IMR-90 (cell line): Measurements from ENCODE around the gene RNF123. TPM values are rescaled to one million over a fixed set of nuclear protein-coding genes. Genes with fewer than 3 reads are reported as not detected.

Experiments
- ATAC-seq: fragments of 200-7000 bp; cut with Tn5 transposase; 2 replicates; pipeline ENCODE4 v1.9.1; 2020; ENCODE audit warnings: low read depth, mild to moderate bottlenecking, moderate library complexity
- BruUV-seq: library from RNA; stranded (reverse); fragments of 400-500 nt; replicated peaks from 2 replicates; lab custom pipeline; 2021; lab: Mats Ljungman, UMichigan
- CTCF ChIA-PET: fragments of 300-600 bp; formaldehyde crosslinking; extraction: SDS; loops from one replicate; lab custom pipeline; 2021; ENCODE audit warnings: antibody characterized with exemption; lab: Yijun Ruan, JAX
- POLR2A ChIA-PET: fragments of 300-600 bp; sonication (Branson Sonifier 250); formaldehyde crosslinking; loops from one replicate; lab custom pipeline; 2022; ENCODE audit warnings: antibody characterized with exemption; ENCODE audit not compliant: unreplicated experiment; lab: Charles Lee
- DNase-seq: peaks from one replicate; pipeline ENCODE4 v3.0.0; 2013
- H2AFZ ChIP-seq: replicated peaks from 2 replicates; pipeline ENCODE3; 2013; ENCODE audit warnings: low read length, mild to moderate bottlenecking; ENCODE audit not compliant: poor library complexity
- H2AK5ac ChIP-seq: 2 replicates; pipeline ENCODE4 v1.6.1; 2013; ENCODE audit warnings: low read depth, low read length, inconsistent platforms
- H2AK9ac ChIP-seq: replicated peaks from 2 replicates; pipeline ENCODE3; 2013; ENCODE audit warnings: mild to moderate bottlenecking, low read depth, low read length, moderate library complexity; ENCODE audit not compliant: poor library complexity
- H2BK120ac ChIP-seq: 2 replicates; pipeline ENCODE4 v1.6.1; 2013; ENCODE audit warnings: low read depth, low read length, inconsistent platforms
- H2BK15ac ChIP-seq: 3 replicates; pipeline ENCODE4 v1.6.1; 2013; ENCODE audit warnings: low read depth, low read length, inconsistent platforms
- H2BK20ac ChIP-seq: 2 replicates; pipeline ENCODE4 v1.6.1; 2013; ENCODE audit warnings: low read depth, mild to moderate bottlenecking, inconsistent platforms, low read length, moderate library complexity
- H2BK5ac ChIP-seq: 2 replicates; pipeline ENCODE4 v1.6.1; 2013; ENCODE audit warnings: mild to moderate bottlenecking, low read depth, low read length, inconsistent platforms; ENCODE audit not compliant: poor library complexity, severe bottlenecking
- H3K14ac ChIP-seq: replicated peaks from 2 replicates; pipeline ENCODE4 v1.6.1; 2013; ENCODE audit warnings: low read depth, low read length, inconsistent platforms
- H3K18ac ChIP-seq: 2 replicates; pipeline ENCODE4 v1.6.1; 2013; ENCODE audit warnings: low read depth, low read length, control low read depth
- H3K23ac ChIP-seq: 2 replicates; pipeline ENCODE4 v1.6.1; 2013; ENCODE audit warnings: low read depth, low read length, inconsistent platforms
- H3K27ac ChIP-seq: 2 replicates; pipeline ENCODE4 v1.5.1; 2013; ENCODE audit warnings: mild to moderate bottlenecking, control low read depth, low read length; ENCODE audit not compliant: insufficient read depth
- H3K27me3 ChIP-seq: 2 replicates; pipeline ENCODE4 v1.6.1; 2013; ENCODE audit warnings: low read length; ENCODE audit not compliant: control insufficient read depth, insufficient read depth
- H3K36me3 ChIP-seq: 2 replicates; pipeline ENCODE4 v1.6.1; 2013; ENCODE audit warnings: low read length, mixed read lengths; ENCODE audit not compliant: control insufficient read depth, insufficient read depth
- H3K4ac ChIP-seq: 2 replicates; pipeline ENCODE4 v1.6.1; 2013; ENCODE audit warnings: low read depth, low read length, inconsistent platforms
- H3K4me1 ChIP-seq: 2 replicates; pipeline ENCODE4 v1.6.1; 2013; ENCODE audit warnings: low read length, mixed read lengths; ENCODE audit not compliant: control insufficient read depth, insufficient read depth
- H3K4me2 ChIP-seq: 2 replicates; pipeline ENCODE4 v1.6.1; 2013; ENCODE audit warnings: low read depth, mild to moderate bottlenecking, control low read depth, low read length, moderate library complexity
- H3K4me3 ChIP-seq: 2 replicates; pipeline ENCODE4 v1.5.1; 2013; ENCODE audit warnings: low read depth, mild to moderate bottlenecking, control low read depth, low read length, moderate library complexity; ENCODE audit not compliant: insufficient read depth
- H3K56ac ChIP-seq: 2 replicates; pipeline ENCODE4 v1.6.1; 2013; ENCODE audit warnings: low read length, inconsistent platforms; ENCODE audit not compliant: insufficient read depth; ENCODE audit errors: extremely low read depth
- H3K79me1 ChIP-seq, 2 experiments: 2 replicates each; pipeline ENCODE4 v1.6.1; 2013; ENCODE audit warnings: low read length in 2 of 2, inconsistent platforms in 1 of 2, low read depth in 1 of 2
- H3K9ac ChIP-seq: 2 replicates; pipeline ENCODE4 v1.6.1; 2013; ENCODE audit warnings: low read depth, low read length, control low read depth
- H3K9me1 ChIP-seq: 2 replicates; pipeline ENCODE4 v1.6.1; 2013; ENCODE audit warnings: low read length, inconsistent platforms; ENCODE audit not compliant: insufficient read depth
- H3K9me3 ChIP-seq: 2 replicates; pipeline ENCODE4 v1.6.1; 2013; ENCODE audit warnings: low read length; ENCODE audit not compliant: control insufficient read depth, insufficient read depth
- H4K20me1 ChIP-seq: 2 replicates; pipeline ENCODE4 v1.6.1; 2013; ENCODE audit warnings: low read length, inconsistent platforms; ENCODE audit not compliant: insufficient read depth
- H4K5ac ChIP-seq: 2 replicates; pipeline ENCODE4 v1.6.1; 2013; ENCODE audit warnings: mild to moderate bottlenecking, low read depth, low read length, control low read depth
- H4K8ac ChIP-seq, 2 experiments: 2 replicates each; pipeline ENCODE4 v1.6.1; 2013; ENCODE audit warnings: low read depth in 2 of 2, low read length in 2 of 2, control low read depth in 1 of 2, inconsistent platforms in 1 of 2
- H4K91ac ChIP-seq: 2 replicates; pipeline ENCODE4 v1.6.1; 2013; ENCODE audit warnings: low read depth, low read length, inconsistent platforms; ENCODE audit not compliant: insufficient read depth
- BHLHE40 ChIP-seq: fragments of 150-350 bp; IDR thresholded peaks from 2 replicates; pipeline ENCODE4 v1.6.1; 2016; ENCODE audit warnings: mild to moderate bottlenecking, low read depth, low read length
- CHD1 ChIP-seq: IDR thresholded peaks from 2 replicates; pipeline ENCODE4 v1.6.1; 2012; ENCODE audit warnings: low read depth, low read length, improper control_type of control experiment
- ELK1 ChIP-seq: fragments of 150-350 bp; IDR thresholded peaks from 2 replicates; pipeline ENCODE4 v1.6.1; 2016; ENCODE audit warnings: low read depth, mild to moderate bottlenecking, low read length, moderate library complexity, borderline replicate concordance
- MAFK ChIP-seq: IDR thresholded peaks from 2 replicates; pipeline ENCODE4 v1.6.1; 2012; ENCODE audit warnings: low read depth, low read length, improper control_type of control experiment
- MXI1 ChIP-seq: IDR thresholded peaks from 2 replicates; pipeline ENCODE4 v1.6.1; 2012; ENCODE audit warnings: low read depth, mild to moderate bottlenecking, low read length, moderate library complexity, borderline replicate concordance
- NFE2L2 ChIP-seq: fragments of 150-350 bp; IDR thresholded peaks from 2 replicates; pipeline ENCODE4 v1.6.1; 2016; ENCODE audit warnings: low read depth, mild to moderate bottlenecking, low read length
- RAD21 ChIP-seq: IDR thresholded peaks from 2 replicates; pipeline ENCODE4 v1.6.1; 2012; ENCODE audit warnings: low read length, improper control_type of control experiment
- SMC3 ChIP-seq: fragments of 150-350 bp; IDR thresholded peaks from 2 replicates; pipeline ENCODE4 v1.6.1; 2016; ENCODE audit warnings: low read depth, mild to moderate bottlenecking, antibody characterized with exemption, low read length, moderate library complexity
- USF2 ChIP-seq: fragments of 150-350 bp; IDR thresholded peaks from 2 replicates; pipeline ENCODE4 v1.6.1; 2017; ENCODE audit warnings: mild to moderate bottlenecking, antibody characterized with exemption, low read length, low read depth
- WGBS, 2 experiments: methylation state at CpG; one replicate each; pipeline versions ENCODE4 v1.1.5 to v1.1.7; 2013; ENCODE audit warnings: missing lambda C conversion rate in 2 of 2; ENCODE audit not compliant: insufficient read length in 1 of 2; ENCODE audit errors: extremely low coverage in 2 of 2; 5-methylcytosine and 5-hydroxymethylcytosine counted together
- dilution Hi-C: fragments of 300-500 bp; cut with HindIII; formaldehyde crosslinking; loops from one replicate; pipeline ENCODE4 v1.14.3; 2018; ENCODE audit warnings: low sequenced_read_pairs; ENCODE audit not compliant: unreplicated experiment
- in situ Hi-C: fragments of 300-500 bp; cut with MboI; formaldehyde crosslinking; loops from 3 replicates; pipeline ENCODE4 v1.14.3; 2019; ENCODE audit warnings: low sequenced_read_pairs, inconsistent platforms, mixed read lengths
- intact Hi-C: fragments of 100-400 bp; cut with micrococcal nuclease; formaldehyde crosslinking; loops from 2 replicates; pipeline ENCODE4 v1.10.0; 2022
- polyA plus RNA-seq, 3 experiments: library from polyadenylated mRNA; depleted of rRNA; stranded (reverse); fragments of >200 nt; gene quantifications; 2 replicates each; pipeline ENCODE4 v1.2.3, GENCODE V29; 2012; ENCODE audit warnings: low replicate concordance in 1 of 3
- total RNA-seq: library from RNA; depleted of rRNA; stranded (reverse); fragments of >200 nt; gene quantifications from 2 replicates; pipeline ENCODE4 v1.2.3, GENCODE V29; 2012

Gene RNF123
- total and polyA plus RNA-seq, 2 of the 4 experiments (the other 2 are of a cell fraction): 13.4 to 37.7 TPM

- no peak overlapping the region for H2BK20ac ChIP-seq
- ATAC-seq (no peak), DNase-seq (no peak)
- H3K9me3 ChIP-seq: no peaks in the 10 kb centered on the region
- H3K4me3 ChIP-seq: no peak overlapping the region
- no peak overlapping the region for H3K14ac ChIP-seq
- no peak overlapping the region for H2BK15ac ChIP-seq
- ChIA-PET POLR2A (no interaction called here), CTCF (no interaction called here)
- intact Hi-C loops (no loop called here), dilution Hi-C loops (no loop called here), in situ Hi-C loops (no loop called here)
- TF ChIP-seq MXI1 (no peak), RAD21 (no peak), NFE2L2 (no peak), SMC3 (no peak), CHD1 (no peak), MAFK (no peak), BHLHE40 (no peak), ELK1 (no peak), USF2 (no peak)
- no peak overlapping the region for H4K8ac ChIP-seq
- no peak overlapping the region for H2BK120ac ChIP-seq
- H3K79me1 ChIP-seq: peaks cover 11 to 24% of the 10 kb centered on the region in 2 experiments
- no peak overlapping the region for H4K91ac ChIP-seq
- no peak overlapping the region for H2AK9ac ChIP-seq
- H3K56ac ChIP-seq: no peak overlapping the region
- no peak overlapping the region for H3K23ac ChIP-seq
- H3K27ac ChIP-seq: no peak overlapping the region
- no TSS peak for BruUV-seq
- WGBS, 2 experiments: 93% methylated on average over 8 of the region's 19 CpGs; no CpG with 5 or more reads in 1 of the 2 experiments
- no peak overlapping the region for H2BK5ac ChIP-seq
- peaks cover 45% of the 10 kb centered on the region for H3K36me3 ChIP-seq
- peaks cover 5% of the 10 kb centered on the region; the same call in 1 of the 2 replicates for H3K9me1 ChIP-seq
- H3K4me2 ChIP-seq: no peak overlapping the region
- H4K5ac ChIP-seq: no peak overlapping the region
- H3K4me1 ChIP-seq: peaks cover 11% of the 10 kb centered on the region
- no peak overlapping the region for H3K4ac ChIP-seq
- H3K27me3 ChIP-seq: no peaks in the 10 kb centered on the region
- no peak overlapping the region for H3K18ac ChIP-seq
- H2AK5ac ChIP-seq: no peak overlapping the region
- H3K9ac ChIP-seq: no peak overlapping the region
- no peak overlapping the region for H2AFZ ChIP-seq
- peaks cover 8% of the 10 kb centered on the region; the same call in 1 of the 2 replicates for H4K20me1 ChIP-seq
Observed at GRCh38 chr3:49727154-49727923, 38.0 kb downstream of the RNF123 start.
